ENCODE results near the gene NMNAT2.
A peak's percentile ranks its signal among the peaks of the same experiment; 100 is the strongest.

GRCh38 chr1:183310753-183311479, 107.3 kb downstream of the NMNAT2 start:
- TF ChIP-seq CTCF (IDR thresholded peaks at IDR 0.05) (no peak), POLR2A (IDR thresholded peaks at IDR 0.05) (peak in 2 of 3 donors; percentile 59 to 60)

All from body of pancreas (tissue), 4 donors.